Activated T-cell treated with anti-CD3 and anti-CD28 coated beads, Interleukin-2, amount 50 U/mL, for 24 hours (primary cell): ENCODE data around the gene NTF3.

Source experiments
- DNase-seq: peaks from one replicate; pipeline ENCODE4 v3.0.0-alpha.2; 2020
- H3K27ac Mint-ChIP-seq: 2 replicates; pipeline ENCODE4 v1.8.0; 2020; ENCODE audit warnings: mild to moderate bottlenecking, mixed read lengths
- H3K27me3 Mint-ChIP-seq: 2 replicates; pipeline ENCODE4 v1.8.0; 2020; ENCODE audit warnings: mixed read lengths
- H3K36me3 Mint-ChIP-seq: 2 replicates; pipeline ENCODE4 v1.8.0; 2020; ENCODE audit warnings: low read depth, mixed read lengths
- H3K4me1 Mint-ChIP-seq: 2 replicates; pipeline ENCODE4 v1.8.0; 2020; ENCODE audit warnings: low read depth, mixed read lengths
- H3K4me3 Mint-ChIP-seq: 2 replicates; pipeline ENCODE4 v1.8.0; 2020; ENCODE audit warnings: mild to moderate bottlenecking, moderate library complexity, mixed read lengths
- H3K9me3 Mint-ChIP-seq: 2 replicates; pipeline ENCODE4 v1.8.0; 2020; ENCODE audit warnings: mixed read lengths

The NTF3 gene

DNA sequence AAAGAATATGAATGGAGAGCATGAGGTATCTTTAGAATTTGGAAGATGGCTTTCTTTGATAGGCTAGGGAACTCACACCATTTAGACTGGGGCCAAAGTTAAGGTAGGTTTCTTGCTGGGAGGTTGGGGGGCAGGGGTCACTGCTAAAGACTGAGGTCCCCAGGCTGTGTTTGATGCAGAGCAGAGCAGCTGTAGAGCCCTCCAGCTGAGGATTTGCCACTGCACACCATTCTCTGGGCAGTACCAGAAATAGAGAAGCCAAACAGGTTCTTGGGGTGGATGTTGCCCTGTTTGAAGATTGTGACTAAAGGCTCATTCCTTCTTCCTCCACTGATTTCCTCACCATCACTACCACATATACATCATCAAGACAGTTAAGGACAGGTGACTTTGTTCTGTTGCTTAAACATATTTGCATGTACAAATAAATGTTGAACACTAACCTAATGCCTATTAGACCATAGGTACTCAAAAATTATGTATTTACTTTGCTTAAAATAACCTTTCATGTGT lies 7.9 kb downstream of the NTF3 start:
- Mint-ChIP-seq H3K9me3 (no peaks in the 10 kb centered on the region), H3K4me1 (no peaks in the 10 kb centered on the region), H3K27ac (no peak overlapping the region), H3K4me3 (no peak overlapping the region), H3K36me3 (no peaks in the 10 kb centered on the region), H3K27me3 (peaks cover 35% of the 10 kb centered on the region)
- DNase-seq = no peak

DNA sequence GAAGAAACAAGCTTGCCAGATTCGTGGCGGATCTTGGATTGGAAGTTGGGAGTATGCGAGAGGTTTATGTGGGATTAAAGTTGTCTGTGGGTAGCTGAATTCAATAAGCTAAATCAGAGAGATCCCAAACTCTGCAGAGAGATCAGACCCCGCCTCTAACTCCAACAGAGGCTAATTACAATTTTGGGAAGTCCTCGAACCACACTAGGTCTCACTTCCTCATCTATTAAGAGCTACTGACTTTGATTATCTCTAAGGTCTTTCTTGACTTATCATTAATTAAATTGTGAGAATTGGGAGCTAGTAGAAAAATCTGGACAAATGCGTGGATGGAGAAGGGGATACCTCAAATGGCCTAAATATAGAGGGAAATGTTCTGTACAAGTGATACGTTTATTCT lies 9.1 kb downstream of the NTF3 start:
- no peaks in the 10 kb centered on the region for H3K36me3 Mint-ChIP-seq
- H3K27me3 Mint-ChIP-seq = peaks cover 35% of the 10 kb centered on the region
- DNase-seq = no peak
- H3K9me3 Mint-ChIP-seq = no peaks in the 10 kb centered on the region
- H3K4me1 Mint-ChIP-seq = no peaks in the 10 kb centered on the region
- H3K4me3 Mint-ChIP-seq = no peak overlapping the region
- H3K27ac Mint-ChIP-seq = no peak overlapping the region

DNA sequence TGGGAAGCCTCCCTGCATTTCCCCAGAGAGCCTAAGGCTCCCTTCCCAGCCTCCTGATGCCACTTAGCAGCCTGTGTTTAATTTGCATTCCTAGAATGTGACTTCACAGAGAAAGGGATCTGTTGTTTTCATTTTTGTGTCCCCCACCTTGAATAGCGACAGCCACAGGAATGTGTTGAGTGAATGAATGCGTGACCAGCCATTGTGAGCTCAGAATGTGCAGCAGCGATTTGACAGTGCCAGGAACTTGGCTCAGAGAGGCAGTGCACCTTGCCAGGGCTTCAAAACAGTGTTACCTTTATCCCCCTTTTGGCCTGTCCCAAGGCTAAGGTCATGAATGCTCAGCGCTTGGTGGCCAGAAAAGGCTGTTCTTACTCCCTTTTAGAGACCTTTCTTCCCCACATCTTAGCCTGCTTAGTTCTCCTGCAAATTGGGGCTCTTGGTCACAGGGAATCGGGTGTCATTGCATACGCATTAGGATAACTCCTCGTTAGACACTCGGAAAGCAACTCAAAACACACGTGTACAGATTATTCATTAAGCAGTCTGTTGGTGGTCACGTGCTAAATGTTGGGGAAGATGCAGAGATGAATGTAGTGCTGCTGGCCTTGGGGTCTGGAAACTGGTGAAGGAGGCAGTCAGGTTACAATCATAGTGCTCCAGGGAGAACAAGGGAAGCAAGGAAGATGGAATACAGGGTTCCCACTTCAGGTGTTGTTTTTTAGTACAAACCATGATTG lies 9.8 kb downstream of the NTF3 start:
- no peaks in the 10 kb centered on the region for H3K36me3 Mint-ChIP-seq
- peaks cover 35% of the 10 kb centered on the region for H3K27me3 Mint-ChIP-seq
- H3K9me3 Mint-ChIP-seq = no peaks in the 10 kb centered on the region
- no peak for DNase-seq
- no peaks in the 10 kb centered on the region for H3K4me1 Mint-ChIP-seq
- no peak overlapping the region for H3K27ac Mint-ChIP-seq
- H3K4me3 Mint-ChIP-seq = no peak overlapping the region

DNA sequence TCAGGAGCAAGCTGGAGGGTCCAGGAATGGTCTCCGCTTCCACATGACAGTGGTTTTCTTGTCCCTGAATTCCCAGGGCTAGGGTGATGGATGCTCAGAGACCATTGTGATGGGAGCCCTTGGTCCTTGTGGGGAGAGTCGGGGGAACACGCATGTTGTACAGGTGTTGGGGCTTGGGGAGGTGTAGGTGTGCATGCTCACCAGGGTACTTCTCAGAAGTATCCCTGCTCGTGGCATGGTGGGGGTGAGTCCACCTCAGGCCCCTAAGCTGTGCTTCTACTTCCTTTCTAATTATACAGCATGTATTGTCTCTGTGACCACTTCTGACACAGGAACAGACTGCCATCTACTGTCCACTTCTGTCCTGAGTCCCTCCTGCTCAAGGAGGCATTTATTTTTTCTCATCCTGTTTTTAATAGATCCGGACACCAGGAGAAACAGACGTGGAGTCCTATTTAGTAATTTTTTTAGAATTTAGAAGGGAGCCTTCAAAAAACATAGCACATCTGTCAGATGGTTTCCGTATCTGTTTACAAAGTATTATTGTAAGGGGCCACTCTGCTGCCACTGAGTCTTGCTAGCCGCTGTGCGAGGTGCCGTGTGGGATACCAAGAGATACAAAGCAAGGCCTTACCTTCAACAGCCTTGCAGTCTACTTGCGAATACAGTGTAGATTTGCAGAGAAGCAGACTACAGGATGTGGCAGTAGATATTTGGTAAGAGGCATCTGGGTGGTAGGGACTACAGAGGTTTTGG lies 10.5 kb downstream of the NTF3 start:
- DNase-seq = no peak
- no peak overlapping the region for H3K4me3 Mint-ChIP-seq
- peaks cover 33% of the 10 kb centered on the region for H3K27me3 Mint-ChIP-seq
- H3K36me3 Mint-ChIP-seq = no peaks in the 10 kb centered on the region
- H3K9me3 Mint-ChIP-seq = no peaks in the 10 kb centered on the region
- H3K27ac Mint-ChIP-seq = no peak overlapping the region
- H3K4me1 Mint-ChIP-seq = no peaks in the 10 kb centered on the region

DNA sequence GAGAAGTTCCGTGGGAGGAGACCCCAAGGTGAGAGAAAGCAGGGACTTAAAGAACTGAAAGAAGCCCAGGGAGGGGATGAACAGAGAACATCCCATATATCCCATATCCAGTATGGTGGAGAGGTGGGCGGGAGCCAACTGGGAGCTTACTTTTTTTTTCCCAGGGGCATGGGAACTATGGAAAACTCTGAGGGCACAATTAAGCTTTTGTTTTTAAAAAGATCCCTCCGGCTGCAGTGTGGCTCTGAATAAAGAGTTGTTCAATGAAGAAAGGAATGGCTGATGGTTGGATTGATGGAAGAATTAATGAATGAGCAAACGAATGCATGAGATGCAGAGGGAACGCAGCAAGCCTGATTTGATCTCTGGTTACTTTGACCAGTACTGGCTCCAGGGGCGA lies 12.6 kb downstream of the NTF3 start:
- DNase-seq = no peak
- H3K4me3 Mint-ChIP-seq = no peak overlapping the region
- H3K4me1 Mint-ChIP-seq = no peaks in the 10 kb centered on the region
- no peaks in the 10 kb centered on the region for H3K36me3 Mint-ChIP-seq
- no peaks in the 10 kb centered on the region for H3K9me3 Mint-ChIP-seq
- H3K27me3 Mint-ChIP-seq = peaks cover 23% of the 10 kb centered on the region
- no peak overlapping the region for H3K27ac Mint-ChIP-seq

DNA sequence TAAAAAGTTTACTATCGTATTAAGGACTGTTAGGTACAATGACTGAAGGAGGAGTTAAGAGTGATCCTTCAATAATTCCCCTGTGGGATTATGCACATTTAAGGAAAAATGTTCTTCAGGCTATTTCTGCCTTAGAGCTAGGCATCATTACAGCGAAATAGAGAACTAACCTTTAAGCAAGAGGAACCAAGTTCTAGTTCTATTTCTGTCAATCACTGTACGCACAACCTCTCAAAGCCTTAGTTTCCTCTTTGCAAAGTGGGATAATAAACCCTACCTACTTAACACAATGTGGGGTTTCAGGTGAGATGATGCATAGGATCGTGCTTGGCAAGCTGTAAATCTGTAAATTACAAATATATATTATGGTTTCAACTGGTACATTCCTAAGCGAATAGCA lies 15.4 kb downstream of the NTF3 start:
- DNase-seq = no peak
- no peaks in the 10 kb centered on the region for H3K36me3 Mint-ChIP-seq
- no peaks in the 10 kb centered on the region for H3K9me3 Mint-ChIP-seq
- no peaks in the 10 kb centered on the region for H3K4me1 Mint-ChIP-seq
- H3K4me3 Mint-ChIP-seq = no peak overlapping the region
- H3K27ac Mint-ChIP-seq = no peak overlapping the region
- peaks cover 13% of the 10 kb centered on the region for H3K27me3 Mint-ChIP-seq

DNA sequence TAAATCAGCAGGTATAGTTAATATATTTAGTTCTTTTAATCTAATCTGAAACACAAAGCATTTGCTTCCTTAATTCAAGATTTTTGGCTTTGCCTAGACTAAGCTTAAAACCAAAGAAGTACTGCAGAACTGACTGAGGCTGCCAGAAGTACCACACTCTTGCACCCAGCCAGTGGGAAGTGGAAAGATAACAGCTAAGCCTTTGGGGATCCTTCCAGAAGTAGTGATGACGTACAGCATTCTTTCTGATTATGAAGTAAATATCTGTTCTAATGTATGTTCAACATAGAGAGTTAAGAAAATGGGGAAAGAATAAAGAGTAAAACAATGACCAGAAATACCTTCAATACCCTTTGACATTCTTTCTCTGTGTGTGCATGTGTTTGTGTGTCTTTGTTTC lies 19.3 kb downstream of the NTF3 start:
- no peak for DNase-seq
- Mint-ChIP-seq H3K36me3 (no peaks in the 10 kb centered on the region), H3K27ac (no peak overlapping the region), H3K27me3 (peaks cover 13% of the 10 kb centered on the region), H3K4me1 (no peaks in the 10 kb centered on the region), H3K9me3 (no peaks in the 10 kb centered on the region), H3K4me3 (no peak overlapping the region)

DNA sequence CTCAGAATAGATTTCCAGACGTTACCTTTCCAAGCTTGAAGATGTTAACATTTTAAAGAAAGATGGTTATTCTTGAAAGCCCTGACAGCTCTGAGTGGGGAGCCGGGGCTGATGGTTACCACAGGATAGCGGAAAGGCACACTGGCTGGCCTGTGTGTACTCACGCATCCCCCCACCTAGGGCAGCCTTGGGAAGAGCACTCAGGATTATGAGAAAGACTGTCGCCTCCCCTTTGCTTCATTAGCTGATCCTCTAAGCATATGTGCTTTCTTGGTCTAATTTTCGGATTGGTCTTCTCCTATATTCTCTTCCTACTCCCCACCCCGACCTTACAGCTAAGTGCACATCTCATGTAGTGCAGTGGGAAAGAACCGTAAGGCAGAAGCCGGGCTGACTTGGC lies 20.7 kb downstream of the NTF3 start:
- Mint-ChIP-seq H3K4me3 (no peak overlapping the region), H3K9me3 (no peaks in the 10 kb centered on the region), H3K4me1 (peaks cover 5% of the 10 kb centered on the region), H3K36me3 (no peaks in the 10 kb centered on the region), H3K27ac (no peak overlapping the region), H3K27me3 (peaks cover 13% of the 10 kb centered on the region)
- DNase-seq = no peak

DNA sequence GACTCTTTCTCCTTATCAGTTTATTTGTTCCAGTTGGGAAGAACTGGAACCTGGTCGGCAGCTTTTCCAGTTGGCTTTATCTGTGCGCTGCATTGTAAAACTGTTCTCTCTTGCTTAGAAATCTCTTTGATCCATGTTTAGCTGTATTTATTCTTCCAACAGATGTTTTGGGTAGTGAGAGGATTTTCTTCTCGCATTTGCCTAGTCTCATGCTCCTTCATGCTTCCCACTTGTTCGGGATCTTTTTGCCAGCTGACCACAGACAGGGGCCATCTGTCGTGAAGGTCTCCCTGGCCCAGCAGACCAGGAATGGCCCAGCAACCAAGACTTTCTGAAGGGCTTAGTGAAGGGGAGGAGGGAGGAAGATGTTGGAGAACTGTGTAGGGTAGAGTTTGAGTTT lies 21.6 kb downstream of the NTF3 start:
- Mint-ChIP-seq H3K9me3 (no peaks in the 10 kb centered on the region), H3K27me3 (peaks cover 13% of the 10 kb centered on the region), H3K27ac (no peak overlapping the region), H3K36me3 (no peaks in the 10 kb centered on the region), H3K4me3 (no peak overlapping the region), H3K4me1 (peaks cover 5% of the 10 kb centered on the region)
- no peak for DNase-seq

DNA sequence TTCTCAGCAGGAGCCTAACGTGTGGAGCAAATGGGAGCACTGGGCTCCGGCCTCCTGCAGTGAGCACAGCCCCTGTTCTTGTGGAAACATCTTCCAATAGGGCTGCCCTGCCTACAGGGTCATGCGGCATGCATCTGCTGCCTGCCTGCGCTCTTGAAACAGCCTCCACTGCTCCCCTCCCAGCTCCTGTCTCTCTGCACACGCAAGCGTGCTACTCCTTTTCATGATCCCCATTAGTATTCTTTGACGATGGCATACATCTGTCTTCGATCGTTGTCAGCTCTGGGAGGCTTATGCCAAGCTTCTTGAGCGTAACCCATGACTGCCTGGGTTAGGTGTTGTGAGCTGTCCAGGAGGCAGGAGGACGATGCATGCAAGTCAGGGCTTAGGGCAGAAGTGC lies 23.1 kb downstream of the NTF3 start:
- DNase-seq = no peak
- H3K27me3 Mint-ChIP-seq = peaks cover 11% of the 10 kb centered on the region
- no peak overlapping the region for H3K27ac Mint-ChIP-seq
- H3K9me3 Mint-ChIP-seq = no peaks in the 10 kb centered on the region
- H3K4me1 Mint-ChIP-seq = peaks cover 5% of the 10 kb centered on the region
- no peak overlapping the region for H3K4me3 Mint-ChIP-seq
- H3K36me3 Mint-ChIP-seq = no peaks in the 10 kb centered on the region

DNA sequence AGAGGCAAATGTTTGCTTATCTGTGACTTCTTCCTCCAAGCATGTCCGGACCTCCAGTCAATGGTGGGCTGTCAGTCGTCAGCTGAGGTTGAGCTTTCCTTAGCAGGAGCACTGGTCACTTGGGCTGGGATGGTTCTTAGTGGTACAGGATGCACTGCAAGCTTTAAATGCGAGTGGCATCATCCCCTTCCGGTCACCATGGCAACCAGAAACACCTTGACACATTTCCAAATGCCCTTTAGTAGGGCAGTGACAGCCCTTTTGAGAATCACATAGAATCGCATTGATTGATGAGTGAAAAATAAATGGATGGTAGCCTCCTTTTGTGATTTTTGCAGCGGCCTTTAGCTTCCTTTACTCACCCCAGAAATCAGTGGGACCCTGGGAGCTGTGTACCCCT lies 24.1 kb downstream of the NTF3 start:
- Mint-ChIP-seq H3K9me3 (no peaks in the 10 kb centered on the region), H3K27ac (no peak overlapping the region), H3K4me3 (no peak overlapping the region), H3K4me1 (peaks cover 5% of the 10 kb centered on the region), H3K27me3 (peaks cover 11% of the 10 kb centered on the region), H3K36me3 (no peaks in the 10 kb centered on the region)
- no peak for DNase-seq

DNA sequence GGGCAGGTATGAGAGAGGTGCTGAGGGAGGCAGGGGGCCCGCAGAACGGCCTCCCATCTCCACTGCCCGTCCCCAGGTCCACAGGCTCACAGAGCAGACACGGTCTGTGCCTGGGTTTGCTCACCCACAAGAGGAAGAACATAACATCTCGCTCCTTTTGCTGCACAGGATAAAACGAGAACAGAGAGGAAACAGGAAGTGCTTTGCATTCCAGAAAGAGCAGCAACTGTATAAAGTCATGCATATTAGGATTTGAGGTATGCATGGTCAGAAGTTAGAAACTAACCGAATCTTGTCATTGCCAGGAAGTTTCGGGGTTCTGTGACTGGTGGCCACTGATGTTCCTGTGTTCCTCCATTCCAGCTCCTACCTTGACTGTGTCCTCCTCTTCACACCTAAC lies 25.0 kb downstream of the NTF3 start:
- Mint-ChIP-seq H3K9me3 (no peaks in the 10 kb centered on the region), H3K4me3 (no peak overlapping the region), H3K27ac (no peak overlapping the region), H3K4me1 (peaks cover 5% of the 10 kb centered on the region), H3K27me3 (peaks cover 11% of the 10 kb centered on the region), H3K36me3 (no peaks in the 10 kb centered on the region)
- no peak for DNase-seq

DNA sequence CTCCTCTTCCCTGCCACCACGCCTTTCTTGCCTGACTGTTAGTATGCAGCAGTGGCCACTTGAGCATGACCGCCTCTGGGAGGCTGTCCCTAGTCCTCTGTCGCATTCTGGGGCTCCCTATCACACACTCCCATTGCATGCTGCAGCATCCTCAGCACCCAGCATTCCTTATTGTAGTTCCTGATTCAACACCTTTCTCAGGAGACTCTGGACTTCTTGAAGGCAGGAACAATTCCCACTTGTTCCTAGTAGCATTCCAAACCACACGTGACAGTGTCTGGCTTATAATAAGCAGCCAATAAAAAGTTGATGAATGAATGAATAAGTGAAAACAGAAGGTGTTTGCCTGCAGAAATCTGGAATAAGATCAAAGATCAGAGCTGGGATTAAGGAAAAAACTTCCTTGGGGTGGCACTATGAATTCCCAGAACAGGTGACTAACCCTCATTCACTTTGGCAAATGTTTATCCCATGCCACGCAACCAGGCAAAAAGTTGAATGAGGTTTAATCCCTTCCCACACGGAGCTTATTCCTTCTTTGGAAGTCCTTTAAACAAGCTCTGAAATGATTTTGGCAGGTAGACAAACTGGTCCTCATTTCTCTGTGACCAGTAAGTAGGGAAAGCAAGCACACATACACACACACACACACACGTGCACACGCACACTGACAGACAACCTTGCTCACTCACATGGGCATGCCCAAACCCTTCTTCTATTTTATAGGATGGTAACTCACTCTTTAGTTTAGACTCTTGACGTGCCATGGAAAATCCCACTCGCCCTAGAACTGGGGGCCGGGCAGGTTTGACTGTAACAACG lies 26.5 kb downstream of the NTF3 start:
- DNase-seq = no peak
- H3K4me3 Mint-ChIP-seq = no peak overlapping the region
- peaks cover 2% of the 10 kb centered on the region for H3K27me3 Mint-ChIP-seq
- no peak overlapping the region for H3K27ac Mint-ChIP-seq
- no peaks in the 10 kb centered on the region for H3K9me3 Mint-ChIP-seq
- no peaks in the 10 kb centered on the region for H3K36me3 Mint-ChIP-seq
- peaks cover 5% of the 10 kb centered on the region for H3K4me1 Mint-ChIP-seq

DNA sequence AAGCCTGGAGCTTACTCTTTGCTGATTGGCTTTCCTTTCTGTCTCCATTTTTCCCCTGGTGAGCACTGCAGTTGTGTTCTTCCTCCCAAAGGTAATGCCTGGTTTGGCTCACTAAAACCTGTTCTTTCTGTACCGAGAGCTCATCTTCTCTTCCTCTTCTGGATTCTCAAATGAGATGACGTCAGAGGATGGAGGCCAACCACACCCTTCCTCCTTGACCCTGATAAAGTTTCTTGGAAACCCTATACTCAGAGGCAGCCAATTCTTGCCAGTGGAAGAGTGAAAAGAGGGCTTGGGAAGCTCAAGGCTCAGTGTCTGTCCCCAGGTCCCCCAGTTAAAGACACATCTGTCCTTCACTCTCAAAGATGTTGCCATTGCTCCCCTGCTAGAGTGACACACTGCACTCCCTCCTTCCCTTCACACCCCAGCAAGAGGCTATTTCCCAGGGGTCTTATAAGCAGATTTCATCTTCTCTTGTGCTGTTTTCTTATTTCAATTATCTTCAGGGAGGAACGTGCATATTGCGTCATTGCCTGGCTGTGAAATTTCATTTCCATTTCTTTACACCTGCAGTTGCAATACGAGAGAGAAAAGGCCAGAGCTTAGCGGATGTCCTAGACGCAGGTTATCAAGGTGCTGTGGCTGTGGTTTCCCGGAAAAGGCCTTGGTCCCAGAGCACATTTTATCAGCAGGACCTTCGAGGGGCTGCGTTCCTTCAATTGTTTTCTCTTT lies 27.3 kb downstream of the NTF3 start:
- no peak overlapping the region for H3K27ac Mint-ChIP-seq
- H3K9me3 Mint-ChIP-seq = no peaks in the 10 kb centered on the region
- no peaks in the 10 kb centered on the region for H3K27me3 Mint-ChIP-seq
- H3K4me1 Mint-ChIP-seq = peaks cover 5% of the 10 kb centered on the region
- DNase-seq = no peak
- no peak overlapping the region for H3K4me3 Mint-ChIP-seq
- H3K36me3 Mint-ChIP-seq = no peaks in the 10 kb centered on the region
